Measurements from ENCODE around the gene HSPA4L.

Gene HSPA4L

GRCh38 chr4:127870688-127871087 is 88.6 kb downstream of the HSPA4L start:
- DNase-seq = no peak

DNA sequence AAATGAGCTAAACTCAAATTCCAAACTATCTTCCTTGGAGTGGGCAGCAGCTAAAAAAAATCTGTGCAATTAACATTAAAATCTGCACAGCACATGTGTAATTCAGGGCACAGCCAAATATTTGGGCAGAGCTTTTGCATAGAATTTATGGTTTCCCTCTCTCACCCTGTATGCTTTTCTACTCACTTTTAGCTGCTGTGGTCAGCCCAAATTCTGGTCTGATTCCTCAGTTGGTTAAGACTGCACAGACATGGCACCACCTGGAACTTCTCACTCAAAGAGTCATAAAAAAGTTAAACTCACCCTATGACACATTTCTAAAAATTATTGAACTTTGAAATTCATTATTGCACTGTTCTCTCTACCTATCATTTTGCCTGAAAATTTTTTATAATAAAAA is 93.7 kb downstream of the HSPA4L start:
- DNase-seq = no peak

DNA sequence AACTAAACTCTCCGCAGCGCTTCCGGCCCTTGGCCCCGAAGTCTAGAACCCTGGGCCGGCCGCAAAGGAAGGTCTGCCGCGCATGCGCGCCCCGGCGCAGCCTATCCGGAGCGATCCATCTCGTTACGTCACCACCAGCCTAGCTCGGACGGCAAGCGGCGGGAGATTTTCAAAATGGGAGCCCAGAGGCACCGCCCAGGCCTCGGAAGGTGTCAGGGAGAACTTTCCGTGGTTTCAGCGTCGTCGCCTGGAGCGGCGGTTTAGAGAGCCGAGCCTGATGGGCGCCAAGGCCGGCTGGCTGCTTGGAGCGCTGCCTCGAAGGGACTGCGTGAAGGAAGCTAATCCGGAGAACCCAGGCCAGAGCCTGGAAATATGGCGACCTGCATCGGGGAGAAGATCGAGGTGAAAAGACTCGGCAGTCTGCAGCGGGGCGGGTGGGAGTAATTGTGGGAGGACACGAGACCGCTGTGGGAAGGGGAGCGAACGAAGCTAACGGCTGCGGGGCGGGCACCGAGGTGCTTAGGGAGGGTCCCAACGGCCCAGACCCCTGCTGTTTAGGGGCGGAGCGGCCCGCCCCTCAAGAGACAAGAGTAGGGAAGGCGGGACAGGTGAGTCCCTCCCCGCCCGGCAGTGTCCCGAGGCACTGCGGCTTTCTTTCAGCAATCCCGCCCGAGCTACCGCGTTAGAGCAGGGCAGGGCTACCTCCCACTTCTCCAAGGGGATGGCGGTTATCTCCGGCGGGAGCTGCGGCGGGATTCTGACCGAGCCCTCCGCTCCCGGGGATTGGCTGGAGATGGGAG is 98.8 kb downstream of the HSPA4L start, which contains the start of gene PLK4:
PLK4 (plus strand) TSS at position 131 of the 800 bp plus-strand sequence; CDS start at position 373, 242 bp downstream.
- DNase-seq = peak; percentile 96

DNA sequence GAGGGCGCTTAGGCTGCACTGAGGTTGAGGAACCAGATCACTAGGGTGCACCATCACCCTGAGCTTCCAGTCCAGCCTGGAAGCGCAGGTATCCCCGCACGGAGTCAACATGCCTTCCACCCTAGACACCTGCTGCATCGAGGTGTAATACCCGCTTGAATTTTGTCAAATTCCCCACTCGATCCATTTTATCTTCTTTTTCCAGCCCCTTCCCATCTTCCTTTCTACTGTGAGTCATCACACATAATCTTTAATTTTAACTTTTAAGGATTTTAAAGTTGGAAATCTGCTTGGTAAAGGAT is 99.4 kb downstream of the HSPA4L start:
- no peak for DNase-seq

GRCh38 chr4:127888559-127888958 is 106.4 kb downstream of the HSPA4L start:
- no peak for DNase-seq

- no peak for DNase-seq
Measured at GRCh38 chr4:127889903-127890302, 107.8 kb downstream of the HSPA4L start.
